Adrenal gland (tissue), 5 donors: ENCODE data around the gene RCL1.

Source experiments
- CTCF ChIP-seq, 6 experiments: fragments of 450-650 bp in 4 of 6; fragments of 200-600 bp in 2 of 6; sonication (generic) in 1 of 6; IDR thresholded peaks; 1 replicate in 5 of 6; 2 replicates in 1 of 6; pipeline versions ENCODE4 v1.5.1 to v1.8.0; 2016 to 2021; ENCODE audit warnings: antibody characterized with exemption in 6 of 6, mild to moderate bottlenecking in 2 of 6, moderate library complexity in 1 of 6
- POLR2A ChIP-seq, 2 donors: fragments of 450-650 bp; IDR thresholded peaks; one replicate each; pipeline ENCODE4 v1.6.1; 2017; ENCODE audit warnings: antibody characterized with exemption in 2 of 2, mild to moderate bottlenecking in 2 of 2, moderate library complexity in 1 of 2
- donor health status: DM: no; HTN: no; CAD: no.

- TF ChIP-seq CTCF (IDR thresholded peaks at IDR 0.05) (no peak), POLR2A (IDR thresholded peaks at IDR 0.05) (no peak)
These were observed 63.1 kb downstream of the RCL1 start for GRCh38 chr9:4855841-4856240.
